ENCODE results near the gene FLNA. TPM values are rescaled to one million over a fixed set of nuclear protein-coding genes. Genes with fewer than 3 reads are reported as not detected.

Gene FLNA
- total and polyA plus RNA-seq, 2 donors (not counting 3 experiments of a cell fraction or from before 2014, with no cell fraction given) = 658 to 1,474 TPM

GRCh38 chrX:154362085-154362742, 12.2 kb downstream of the FLNA start:
- no peaks in the 10 kb centered on the region for H4K20me1 ChIP-seq (replicated peaks; ENCODE audit: control insufficient read depth, extremely low read depth, insufficient read depth, low read length)

More at GRCh38 chrX:154362085-154362742, 12.2 kb downstream of the FLNA start:
- ChIA-PET POLR2A (no interaction called here), CTCF (no interaction called here)
- Histone ChIP-seq H3K9ac (replicated peaks; ENCODE audit: extremely low read depth, insufficient read depth, low read length) (no peak overlapping the region), H3K36me3 (ENCODE audit: control insufficient read depth in 2 of 2, extremely low read depth in 1 of 2, insufficient read depth in 2 of 2, low read length in 2 of 2) (peaks cover 24 to 81% of the 10 kb centered on the region in 2 experiments), H2AFZ (ENCODE audit: low read depth, low read length) (no peak overlapping the region), H3K27me3 (ENCODE audit: control insufficient read depth in 2 of 2, insufficient read depth in 2 of 2, low read length in 2 of 2) (no peaks in the 10 kb centered on the region), H3K4me2 (ENCODE audit: insufficient read depth, low read length) (no peak overlapping the region), H3K9me1 (replicated peaks; ENCODE audit: control insufficient read depth, extremely low read depth, insufficient read depth, low read length) (no peaks in the 10 kb centered on the region), H3K4me1 (ENCODE audit: control insufficient read depth, extremely low read depth, insufficient read depth, low read length) (peaks cover 1% of the 10 kb centered on the region), H3K9me3 (replicated peaks; ENCODE audit: control insufficient read depth, insufficient read depth, low read length) (no peaks in the 10 kb centered on the region), H3K4me3 (replicated peaks in 1 of 3; ENCODE audit: insufficient read depth in 1 of 3, low read depth in 1 of 3, low read length in 3 of 3) (no peak overlapping the region), H3K79me2 (ENCODE audit: control insufficient read depth, insufficient read depth, low read length) (peaks cover 94% of the 10 kb centered on the region), H3K27ac (ENCODE audit: insufficient read depth, low read depth, low read length) (no peak overlapping the region)
- intact Hi-C loops (cut with micrococcal nuclease) (no loop called here), dilution Hi-C loops (cut with MboI; ENCODE audit: extremely low pct_ligation_motif_present, low sequenced_read_pairs) (no loop called here)
- no peak for DNase-seq (ENCODE audit: low read depth, low spot score)
- no peak for FAIRE-seq
- BruUV-seq (replicated peaks) = no TSS peak
- TF ChIP-seq CTCF (IDR thresholded peaks at IDR 0.05; ENCODE audit: extremely low read depth in 1 of 2, insufficient read depth in 1 of 2, low read depth in 1 of 2, low read length in 2 of 2) = no peak
- TF ChIP-seq JUN (IDR thresholded peaks at IDR 0.05; ENCODE audit: borderline replicate concordance, insufficient read depth, insufficient read length, low read depth) = no peak
- no peak for TF ChIP-seq FOS (IDR thresholded peaks at IDR 0.05; ENCODE audit: borderline replicate concordance, insufficient read depth, low read length)
- TF ChIP-seq MAX (IDR thresholded peaks at IDR 0.05; ENCODE audit: insufficient read depth, insufficient read length) = no peak
- TF ChIP-seq GATA2 (IDR thresholded peaks at IDR 0.05; ENCODE audit: insufficient read depth, insufficient read length, low read depth, low read length) = no peak
- no peak for TF ChIP-seq POLR2AphosphoS5 (IDR thresholded peaks at IDR 0.05; ENCODE audit: insufficient read depth, low read depth, low read length)
- TF ChIP-seq POLR2A (IDR thresholded peaks at IDR 0.05; ENCODE audit: low read depth, low read length) = no peak
- TF ChIP-seq MYC (IDR thresholded peaks at IDR 0.05; ENCODE audit: low read depth, low read length) = no peak
- no peak for TF ChIP-seq EZH2 (IDR thresholded peaks at IDR 0.05; ENCODE audit: borderline replicate concordance, low read depth, low read length, severe bottlenecking)
